ENCODE data around the gene MRPL18.
"Not testable (repeated sequence)": the region's sequence is repeated elsewhere in the genome, so short reads cannot be mapped to it uniquely, and the experiment has no call there.

MRPL18 gene

DNA sequence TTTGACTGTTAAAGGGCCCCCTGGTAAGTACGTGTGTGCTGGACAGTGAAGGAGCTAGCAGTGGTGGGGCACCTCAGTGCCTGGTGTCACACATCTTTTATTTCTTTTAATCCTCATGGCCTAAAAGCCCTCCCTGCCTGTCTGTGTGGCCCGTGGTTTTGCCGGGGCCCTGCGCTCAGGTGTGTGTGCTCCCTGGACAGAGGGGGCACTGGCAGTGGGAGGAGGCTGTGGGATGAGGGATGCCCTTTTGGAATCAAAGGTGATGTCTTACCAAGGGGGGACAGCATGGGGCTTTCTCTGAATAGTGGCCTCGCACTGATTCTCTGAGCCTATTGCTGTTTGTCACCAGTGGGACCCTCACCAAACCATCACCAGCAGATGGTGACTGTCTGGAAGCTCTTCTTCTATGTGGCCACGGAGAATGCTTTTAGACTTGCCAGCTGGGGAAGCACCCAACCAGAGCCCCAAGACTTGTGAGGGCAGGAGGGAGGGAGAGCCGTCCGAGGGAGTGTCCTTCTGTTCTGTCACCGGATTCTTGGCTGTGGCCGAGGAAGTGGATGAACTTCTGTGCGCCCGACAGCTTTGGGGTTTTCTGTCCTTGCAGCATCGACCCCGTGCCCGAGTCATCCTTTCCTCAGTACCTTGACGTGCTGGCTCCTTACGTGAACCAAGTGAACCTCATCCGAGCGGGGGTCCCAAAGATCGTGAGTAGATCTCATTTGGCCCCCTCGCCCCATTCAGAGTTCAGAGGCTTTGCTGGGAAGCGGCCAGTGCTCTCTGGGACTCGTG lies 27.9 kb downstream of the MRPL18 start:
- DNase-seq = no peak

DNA sequence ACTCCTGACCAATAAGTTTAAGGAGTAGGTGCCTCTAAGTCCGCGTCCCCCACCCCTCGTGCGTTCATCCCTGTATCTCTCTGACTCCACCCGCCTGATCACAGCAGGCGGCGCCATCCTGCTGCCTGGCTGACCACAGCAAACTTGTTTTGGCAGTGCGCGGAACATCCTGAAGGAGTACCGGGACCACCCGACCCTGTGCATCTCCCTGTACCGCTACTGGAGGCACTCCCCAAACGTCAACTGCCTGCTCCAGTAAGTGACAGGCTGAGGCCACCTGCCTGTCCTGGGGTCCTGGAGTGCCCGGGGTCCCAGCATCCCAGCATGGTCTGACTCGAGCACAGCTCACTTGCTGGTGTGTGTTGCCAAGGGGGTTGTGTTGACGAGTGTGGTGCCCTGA lies 28.8 kb downstream of the MRPL18 start:
- DNase-seq = no peak

DNA sequence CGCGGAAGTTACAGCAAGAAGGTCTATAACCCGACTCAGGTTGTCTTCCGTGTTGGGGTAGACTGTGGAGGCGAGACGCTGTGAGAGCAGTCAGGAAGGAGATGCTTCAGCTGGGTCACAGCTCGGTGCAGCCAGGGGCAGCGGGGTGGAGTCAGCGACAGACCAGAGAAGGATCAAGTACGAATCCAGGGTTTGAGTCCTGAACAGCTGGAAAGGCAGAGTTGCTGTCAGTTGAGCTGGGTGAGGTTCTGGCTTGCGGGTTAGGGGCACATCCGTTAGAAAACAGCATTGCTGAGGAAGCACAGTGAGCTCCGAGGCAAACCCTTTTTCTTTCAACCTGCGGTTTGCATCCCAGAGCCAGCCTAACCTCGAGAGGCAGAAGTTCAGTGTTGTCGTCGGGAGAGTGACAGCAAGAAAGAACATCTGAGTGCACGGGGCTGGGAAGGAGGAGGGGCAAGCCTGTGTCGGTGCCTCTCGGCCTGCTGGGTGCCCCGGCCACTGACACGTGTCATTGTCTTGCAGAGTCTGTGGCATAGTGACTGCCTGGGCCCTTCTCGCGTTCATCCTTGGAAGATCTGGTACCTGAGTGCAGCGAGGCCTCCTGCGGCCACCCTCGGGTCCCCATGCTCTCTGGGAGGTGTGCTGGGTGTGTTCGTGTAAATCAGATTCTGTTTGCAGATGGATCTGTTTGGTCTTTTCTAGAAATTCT lies 29.8 kb downstream of the MRPL18 start:
- no peak for DNase-seq

- DNase-seq = no peak
These were observed 30.9 kb downstream of the MRPL18 start for GRCh38 chr6:159821122-159821521.

- no peak for DNase-seq
These were observed 31.5 kb downstream of the MRPL18 start for GRCh38 chr6:159821726-159822125.

DNA sequence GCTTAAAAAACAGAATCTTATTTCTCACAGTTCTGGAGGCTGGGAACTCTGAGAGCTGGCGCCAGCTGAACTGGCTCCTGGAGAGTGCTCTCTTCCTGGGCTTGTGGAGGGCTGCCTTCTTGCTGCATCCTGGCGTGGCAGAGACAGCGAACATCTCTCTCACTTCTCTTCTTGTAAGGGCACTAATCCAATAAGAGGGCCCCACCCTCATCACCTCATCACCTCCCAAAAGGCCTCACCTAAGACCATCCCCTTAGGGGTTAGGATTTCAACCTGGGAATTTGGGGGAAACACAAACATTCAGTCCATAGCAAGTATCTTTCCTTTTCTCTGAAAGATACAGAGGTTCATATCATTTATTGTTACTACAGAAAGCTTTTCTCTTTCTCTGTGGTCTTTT lies 33.7 kb downstream of the MRPL18 start:
- DNase-seq = no peak

GRCh38 chr6:159824690-159825089 lies 34.4 kb downstream of the MRPL18 start:
- not testable (repeated sequence) for DNase-seq

GRCh38 chr6:159826004-159826403 lies 35.7 kb downstream of the MRPL18 start:
- DNase-seq = no peak

DNA sequence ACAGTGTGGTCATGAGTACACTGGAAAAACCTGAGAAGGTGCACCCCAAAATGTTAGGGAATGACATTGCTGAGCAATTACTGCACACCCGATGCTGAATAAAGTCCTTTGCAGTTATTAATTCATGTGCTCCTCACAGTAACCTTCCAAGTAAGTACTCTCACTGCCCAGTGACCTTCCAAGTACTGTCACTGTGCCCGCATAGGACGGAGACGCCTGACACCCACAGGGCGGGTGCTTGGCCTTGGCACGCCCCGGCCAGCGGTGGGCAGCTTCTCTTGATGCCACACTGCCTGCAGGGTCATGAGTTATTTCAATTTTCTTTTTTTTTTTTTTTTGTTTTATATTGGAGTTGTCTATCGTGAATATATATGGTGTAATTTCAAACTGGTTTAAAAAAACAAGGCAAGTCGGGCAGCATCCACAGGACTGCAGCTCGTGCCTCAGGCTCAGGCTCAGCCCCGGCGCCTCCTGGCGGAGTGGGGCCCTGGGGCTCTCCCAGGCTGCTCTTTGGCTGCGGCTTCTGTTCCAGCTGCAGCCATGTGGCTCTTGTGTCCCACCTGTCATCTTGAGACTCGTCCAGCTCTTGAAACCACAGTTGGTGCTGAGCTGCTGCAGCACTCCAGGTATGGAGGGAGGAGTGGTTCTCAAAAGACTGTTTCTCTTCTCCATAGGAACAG lies 36.8 kb downstream of the MRPL18 start:
- DNase-seq = no peak

GRCh38 chr6:159828074-159828473 lies 37.8 kb downstream of the MRPL18 start:
- DNase-seq = no peak

DNA sequence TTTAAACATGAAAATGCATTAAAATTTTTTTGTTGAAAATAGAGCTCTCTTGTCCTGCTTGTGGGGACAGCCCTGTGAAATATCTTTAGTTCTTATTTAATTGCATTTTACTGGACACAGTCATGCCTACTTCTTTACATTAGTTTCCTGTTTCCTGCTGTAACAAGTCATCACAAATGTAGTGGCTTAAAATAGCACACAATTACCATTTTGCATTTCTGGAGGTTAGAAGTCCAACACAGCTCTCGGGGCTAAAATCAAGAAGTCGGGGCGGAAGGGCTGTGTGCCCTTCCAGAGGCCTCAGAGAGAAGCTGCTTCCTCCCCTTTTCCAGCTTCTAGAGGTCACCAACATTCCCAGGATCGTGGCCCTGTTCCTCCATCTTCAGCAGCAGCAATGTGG lies 39.3 kb downstream of the MRPL18 start:
- no peak for DNase-seq

GRCh38 chr6:159830501-159831372 lies 40.5 kb downstream of the MRPL18 start:
- DNase-seq = no peak

GRCh38 chr6:159831373-159831679 lies 41.1 kb downstream of the MRPL18 start:
- DNase-seq = no peak

DNA sequence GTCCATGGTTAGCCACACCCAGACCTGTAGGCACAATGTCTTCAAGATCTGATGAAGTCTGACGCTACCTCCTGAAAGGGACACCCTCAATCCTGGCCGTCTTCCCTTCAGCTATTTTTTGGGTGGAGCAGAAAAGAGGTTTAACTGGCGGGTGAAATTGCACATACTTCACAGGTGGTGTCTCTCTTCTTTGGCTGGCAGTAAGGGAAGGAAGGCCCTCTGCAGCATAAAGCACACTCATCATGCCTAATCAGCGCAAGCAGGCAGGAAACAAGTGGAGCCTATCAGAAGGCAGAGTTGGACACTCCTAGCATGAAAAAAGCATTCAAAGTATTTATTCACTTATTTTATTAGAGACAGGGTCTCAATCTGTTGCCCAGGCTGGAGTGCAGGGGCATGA lies 42.7 kb downstream of the MRPL18 start:
- DNase-seq = no peak

DNA sequence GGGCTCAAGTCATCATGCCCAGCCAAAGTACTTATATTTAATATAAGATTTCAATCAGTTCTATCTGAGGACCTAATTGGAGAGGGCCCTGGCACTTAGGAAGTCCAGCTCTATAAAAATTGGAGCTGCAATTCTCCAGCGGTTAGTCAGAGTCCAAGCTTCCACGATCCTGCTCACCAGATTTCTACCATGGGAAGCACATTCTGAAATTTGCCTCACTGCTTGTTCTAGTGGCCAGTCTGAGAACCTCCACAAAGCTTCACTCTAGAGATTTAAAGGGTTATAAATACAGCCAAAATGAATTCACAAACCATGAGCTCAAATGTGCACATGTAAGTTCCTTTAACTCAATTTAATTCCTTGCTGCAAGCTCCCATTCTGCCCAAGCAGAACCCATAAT lies 43.3 kb downstream of the MRPL18 start:
- DNase-seq = no peak

- DNase-seq = no peak
These were observed 43.8 kb downstream of the MRPL18 start for GRCh38 chr6:159833997-159834603.

DNA sequence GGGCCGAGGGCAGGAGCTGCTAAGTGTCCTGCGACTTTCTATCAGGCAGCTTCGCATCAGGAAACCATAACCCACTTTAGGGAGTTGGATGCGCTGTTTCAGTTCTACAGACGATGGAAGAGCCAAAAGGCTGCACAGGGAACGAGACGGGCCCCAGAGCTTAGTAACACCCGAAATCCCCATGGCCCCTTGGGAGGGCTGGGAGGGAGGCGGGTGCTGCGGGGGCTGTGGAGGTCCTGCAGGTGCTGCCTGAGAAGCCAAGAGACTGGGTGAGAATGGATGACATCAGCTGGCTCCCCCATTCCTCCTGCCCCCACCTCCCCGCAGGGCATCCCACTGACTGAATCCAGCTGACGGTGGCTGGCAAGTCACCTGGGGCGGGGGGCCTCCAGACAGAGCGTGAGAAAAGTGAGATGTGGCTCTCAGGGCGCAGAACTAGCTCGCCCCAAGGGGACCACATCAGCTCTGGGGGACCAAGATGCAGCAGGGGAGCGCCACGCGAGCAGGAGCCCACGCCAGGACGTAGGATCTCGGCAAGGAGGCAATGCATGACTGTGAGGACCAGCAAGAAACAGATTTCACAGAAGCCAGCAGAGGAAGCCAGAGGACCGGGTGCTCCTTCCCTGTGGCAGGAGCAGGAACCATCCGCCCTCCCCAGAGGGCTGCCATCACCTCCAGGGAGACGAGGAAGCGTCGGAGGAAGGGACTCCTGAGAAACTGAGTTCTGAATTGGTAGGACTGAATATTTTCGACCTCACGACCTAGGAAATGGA lies 46.6 kb downstream of the MRPL18 start:
- no peak for DNase-seq

DNA sequence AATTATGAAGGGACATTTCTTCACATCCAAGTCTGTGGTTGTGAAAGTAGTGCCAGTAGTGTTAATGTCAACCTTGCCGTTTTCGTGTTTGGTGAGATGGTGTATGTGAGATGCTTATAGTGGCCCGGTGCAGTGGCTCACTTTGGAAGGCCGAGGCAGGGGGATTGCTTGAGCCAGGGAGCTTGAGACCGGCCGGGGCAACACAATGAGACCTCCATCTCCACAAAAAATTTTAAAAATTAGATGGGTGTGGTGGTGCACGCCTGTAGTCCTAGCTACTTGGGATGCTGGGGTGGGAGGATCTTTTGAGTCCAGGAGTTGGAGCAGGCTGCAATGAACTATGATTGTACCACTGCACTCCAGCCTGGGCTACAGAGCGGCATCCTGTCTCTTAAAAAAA lies 47.2 kb downstream of the MRPL18 start:
- no peak for DNase-seq

GRCh38 chr6:159838020-159838744 lies 47.9 kb downstream of the MRPL18 start:
- DNase-seq = no peak

GRCh38 chr6:159842035-159842434 lies 51.8 kb downstream of the MRPL18 start:
- no peak for DNase-seq
